Body of pancreas (tissue), 4 donors: ENCODE results near the gene OR14J1.

ENCODE experiments used
- POLR2A ChIP-seq, 3 donors: fragments of 450-650 bp; IDR thresholded peaks; one replicate each; pipeline ENCODE4 v1.6.1; 2016; ENCODE audit warnings: antibody characterized with exemption in 3 of 3, mild to moderate bottlenecking in 2 of 3
- TF ChIP-seq, protein P1 (sequence below), 7 experiments: fragments of 450-650 bp in 4 of 7; fragments of 200-600 bp in 3 of 7; sonication (generic) in 3 of 7; IDR thresholded peaks; one replicate each; pipeline ENCODE4 v1.5.1; 2016 to 2019; ENCODE audit warnings: antibody characterized with exemption in 7 of 7

DNA sequence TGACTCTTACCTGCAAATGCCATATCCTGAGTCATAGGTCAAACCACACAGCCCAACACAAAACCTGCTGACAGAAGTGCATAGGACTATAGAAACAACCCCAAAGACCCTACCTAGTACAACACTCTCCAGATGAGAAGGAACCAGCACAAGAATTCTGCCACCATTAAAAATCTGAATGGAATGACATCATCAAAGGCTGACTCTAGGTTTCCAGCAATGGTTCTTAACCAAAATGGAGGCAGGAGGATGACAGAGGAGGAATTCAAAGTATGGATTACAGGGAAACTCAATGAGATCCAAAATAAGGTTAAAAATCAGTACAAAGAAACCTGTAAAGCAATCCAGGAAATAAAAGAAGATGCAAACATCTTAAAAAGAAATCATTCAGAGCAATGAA lies 31.2 kb downstream of the OR14J1 start:
- TF ChIP-seq, protein P1, sequence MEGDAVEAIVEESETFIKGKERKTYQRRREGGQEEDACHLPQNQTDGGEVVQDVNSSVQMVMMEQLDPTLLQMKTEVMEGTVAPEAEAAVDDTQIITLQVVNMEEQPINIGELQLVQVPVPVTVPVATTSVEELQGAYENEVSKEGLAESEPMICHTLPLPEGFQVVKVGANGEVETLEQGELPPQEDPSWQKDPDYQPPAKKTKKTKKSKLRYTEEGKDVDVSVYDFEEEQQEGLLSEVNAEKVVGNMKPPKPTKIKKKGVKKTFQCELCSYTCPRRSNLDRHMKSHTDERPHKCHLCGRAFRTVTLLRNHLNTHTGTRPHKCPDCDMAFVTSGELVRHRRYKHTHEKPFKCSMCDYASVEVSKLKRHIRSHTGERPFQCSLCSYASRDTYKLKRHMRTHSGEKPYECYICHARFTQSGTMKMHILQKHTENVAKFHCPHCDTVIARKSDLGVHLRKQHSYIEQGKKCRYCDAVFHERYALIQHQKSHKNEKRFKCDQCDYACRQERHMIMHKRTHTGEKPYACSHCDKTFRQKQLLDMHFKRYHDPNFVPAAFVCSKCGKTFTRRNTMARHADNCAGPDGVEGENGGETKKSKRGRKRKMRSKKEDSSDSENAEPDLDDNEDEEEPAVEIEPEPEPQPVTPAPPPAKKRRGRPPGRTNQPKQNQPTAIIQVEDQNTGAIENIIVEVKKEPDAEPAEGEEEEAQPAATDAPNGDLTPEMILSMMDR (IDR thresholded peaks at IDR 0.05) = no peak
- TF ChIP-seq POLR2A (IDR thresholded peaks at IDR 0.05) = no peak
